ENCODE measurements around the gene BRD8.

DNA sequence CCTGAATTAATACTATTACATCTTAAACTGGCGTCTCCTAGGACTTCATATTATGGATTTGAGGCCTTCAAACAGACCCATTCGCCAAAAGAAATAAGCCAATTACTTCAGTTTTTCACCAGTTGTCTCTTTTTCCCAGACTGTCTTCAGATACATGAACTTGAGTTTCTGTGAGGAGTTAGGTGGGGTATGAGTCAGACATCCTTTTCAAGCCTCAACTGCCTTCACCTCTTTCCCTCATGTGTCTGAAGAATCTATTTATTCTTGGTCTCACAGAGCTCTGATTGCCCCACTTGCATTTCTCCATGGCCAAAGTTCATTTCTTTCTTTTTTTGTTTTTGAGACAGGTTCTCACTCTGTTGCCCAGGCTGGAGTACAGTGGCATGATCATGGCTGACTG is 82.1 kb downstream of the BRD8 start:
- TF ChIP-seq JAZF1 (CRISPR knock-in tag; IDR thresholded peaks at IDR 0.05) (no peak), CBFB (CRISPR knock-in tag; IDR thresholded peaks at IDR 0.05; ENCODE audit: low read depth) (no peak)
- TF ChIP-seq, protein P1, sequence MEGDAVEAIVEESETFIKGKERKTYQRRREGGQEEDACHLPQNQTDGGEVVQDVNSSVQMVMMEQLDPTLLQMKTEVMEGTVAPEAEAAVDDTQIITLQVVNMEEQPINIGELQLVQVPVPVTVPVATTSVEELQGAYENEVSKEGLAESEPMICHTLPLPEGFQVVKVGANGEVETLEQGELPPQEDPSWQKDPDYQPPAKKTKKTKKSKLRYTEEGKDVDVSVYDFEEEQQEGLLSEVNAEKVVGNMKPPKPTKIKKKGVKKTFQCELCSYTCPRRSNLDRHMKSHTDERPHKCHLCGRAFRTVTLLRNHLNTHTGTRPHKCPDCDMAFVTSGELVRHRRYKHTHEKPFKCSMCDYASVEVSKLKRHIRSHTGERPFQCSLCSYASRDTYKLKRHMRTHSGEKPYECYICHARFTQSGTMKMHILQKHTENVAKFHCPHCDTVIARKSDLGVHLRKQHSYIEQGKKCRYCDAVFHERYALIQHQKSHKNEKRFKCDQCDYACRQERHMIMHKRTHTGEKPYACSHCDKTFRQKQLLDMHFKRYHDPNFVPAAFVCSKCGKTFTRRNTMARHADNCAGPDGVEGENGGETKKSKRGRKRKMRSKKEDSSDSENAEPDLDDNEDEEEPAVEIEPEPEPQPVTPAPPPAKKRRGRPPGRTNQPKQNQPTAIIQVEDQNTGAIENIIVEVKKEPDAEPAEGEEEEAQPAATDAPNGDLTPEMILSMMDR (IDR thresholded peaks at IDR 0.05) = no peak
- TF ChIP-seq, protein P2, sequence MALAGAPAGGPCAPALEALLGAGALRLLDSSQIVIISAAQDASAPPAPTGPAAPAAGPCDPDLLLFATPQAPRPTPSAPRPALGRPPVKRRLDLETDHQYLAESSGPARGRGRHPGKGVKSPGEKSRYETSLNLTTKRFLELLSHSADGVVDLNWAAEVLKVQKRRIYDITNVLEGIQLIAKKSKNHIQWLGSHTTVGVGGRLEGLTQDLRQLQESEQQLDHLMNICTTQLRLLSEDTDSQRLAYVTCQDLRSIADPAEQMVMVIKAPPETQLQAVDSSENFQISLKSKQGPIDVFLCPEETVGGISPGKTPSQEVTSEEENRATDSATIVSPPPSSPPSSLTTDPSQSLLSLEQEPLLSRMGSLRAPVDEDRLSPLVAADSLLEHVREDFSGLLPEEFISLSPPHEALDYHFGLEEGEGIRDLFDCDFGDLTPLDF (CRISPR knock-in tag; IDR thresholded peaks at IDR 0.05) = no peak
- TF ChIP-seq, protein P3, sequence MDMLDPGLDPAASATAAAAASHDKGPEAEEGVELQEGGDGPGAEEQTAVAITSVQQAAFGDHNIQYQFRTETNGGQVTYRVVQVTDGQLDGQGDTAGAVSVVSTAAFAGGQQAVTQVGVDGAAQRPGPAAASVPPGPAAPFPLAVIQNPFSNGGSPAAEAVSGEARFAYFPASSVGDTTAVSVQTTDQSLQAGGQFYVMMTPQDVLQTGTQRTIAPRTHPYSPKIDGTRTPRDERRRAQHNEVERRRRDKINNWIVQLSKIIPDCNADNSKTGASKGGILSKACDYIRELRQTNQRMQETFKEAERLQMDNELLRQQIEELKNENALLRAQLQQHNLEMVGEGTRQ (CRISPR knock-in tag; IDR thresholded peaks at IDR 0.05) = no peak
- TF ChIP-seq, protein P4, sequence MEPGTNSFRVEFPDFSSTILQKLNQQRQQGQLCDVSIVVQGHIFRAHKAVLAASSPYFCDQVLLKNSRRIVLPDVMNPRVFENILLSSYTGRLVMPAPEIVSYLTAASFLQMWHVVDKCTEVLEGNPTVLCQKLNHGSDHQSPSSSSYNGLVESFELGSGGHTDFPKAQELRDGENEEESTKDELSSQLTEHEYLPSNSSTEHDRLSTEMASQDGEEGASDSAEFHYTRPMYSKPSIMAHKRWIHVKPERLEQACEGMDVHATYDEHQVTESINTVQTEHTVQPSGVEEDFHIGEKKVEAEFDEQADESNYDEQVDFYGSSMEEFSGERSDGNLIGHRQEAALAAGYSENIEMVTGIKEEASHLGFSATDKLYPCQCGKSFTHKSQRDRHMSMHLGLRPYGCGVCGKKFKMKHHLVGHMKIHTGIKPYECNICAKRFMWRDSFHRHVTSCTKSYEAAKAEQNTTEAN (CRISPR knock-in tag; IDR thresholded peaks at IDR 0.05) = no peak
